HG02885 (cell line): ENCODE data around the gene FBXW10B.
A peak's percentile ranks its signal among the peaks of the same experiment; 100 is the strongest.
"Not testable (repeated sequence)": the region's sequence is repeated elsewhere in the genome, so short reads cannot be mapped to it uniquely, and the experiment has no call there.

Experiments
- ATAC-seq: cut with Tn5 transposase; IDR thresholded peaks from one replicate; pipeline ENCODE4 v1.9.1; 2021; ENCODE audit warnings: mild to moderate bottlenecking; ENCODE audit not compliant: unreplicated experiment, poor library complexity

Gene FBXW10B

GRCh38 chr17:15619331-15620058 lies at the start of gene FBXW10B:
Gene FBXW10B (minus strand): TSS chr17:15619704. CDS start chr17:15619512, 192 bp downstream.
- not testable (repeated sequence) for ATAC-seq

- no peak for ATAC-seq
These were observed 44.2 kb upstream of the FBXW10B start for GRCh38 chr17:15663691-15664090.

GRCh38 chr17:15663176-15663575 lies 43.7 kb upstream of the FBXW10B start:
- no peak for ATAC-seq

- no peak for ATAC-seq
These were observed 43.2 kb upstream of the FBXW10B start for GRCh38 chr17:15662681-15663080.

- ATAC-seq = no peak
These were observed 40.6 kb upstream of the FBXW10B start for GRCh38 chr17:15660077-15660476.

- ATAC-seq = no peak
These were observed 40.2 kb upstream of the FBXW10B start for GRCh38 chr17:15659663-15660062.

GRCh38 chr17:15659236-15659635 lies 39.7 kb upstream of the FBXW10B start:
- ATAC-seq = no peak

GRCh38 chr17:15658296-15658695 lies 38.8 kb upstream of the FBXW10B start:
- no peak for ATAC-seq

GRCh38 chr17:15657868-15658267 lies 38.4 kb upstream of the FBXW10B start:
- no peak for ATAC-seq

GRCh38 chr17:15654886-15655561 lies 35.5 kb upstream of the FBXW10B start:
- ATAC-seq = no peak

GRCh38 chr17:15654401-15654800 lies 34.9 kb upstream of the FBXW10B start:
- ATAC-seq = not testable (repeated sequence)

- no peak for ATAC-seq
These were observed 33.5 kb upstream of the FBXW10B start for GRCh38 chr17:15652960-15653359.

- ATAC-seq = peak; percentile 84
These were observed 32.1 kb upstream of the FBXW10B start for GRCh38 chr17:15651583-15652110.

- no peak for ATAC-seq
These were observed 31.5 kb upstream of the FBXW10B start for GRCh38 chr17:15650741-15651582.

- no peak for ATAC-seq
These were observed 30.4 kb upstream of the FBXW10B start for GRCh38 chr17:15649861-15650421.

- ATAC-seq = no peak
These were observed 28.9 kb upstream of the FBXW10B start for GRCh38 chr17:15648386-15648785.

- ATAC-seq = not testable (repeated sequence)
These were observed 26.4 kb upstream of the FBXW10B start for GRCh38 chr17:15645942-15646312.

- not testable (repeated sequence) for ATAC-seq
These were observed 25.8 kb upstream of the FBXW10B start for GRCh38 chr17:15645099-15645941.

- not testable (repeated sequence) for ATAC-seq
These were observed 23.2 kb upstream of the FBXW10B start for GRCh38 chr17:15642505-15643251.
